Suppressor macrophage treated with lipopolysaccharide for 4 hours (primary cell): ENCODE measurements around the gene ARHGAP35.
A peak's percentile ranks its signal among the peaks of the same experiment; 100 is the strongest.
"Not testable (repeated sequence)": the region's sequence is repeated elsewhere in the genome, so short reads cannot be mapped to it uniquely, and the experiment has no call there.

ENCODE experiments used
- DNase-seq: peaks from one replicate; pipeline ENCODE4 v3.0.0-alpha.2; 2020

Gene ARHGAP35

DNA sequence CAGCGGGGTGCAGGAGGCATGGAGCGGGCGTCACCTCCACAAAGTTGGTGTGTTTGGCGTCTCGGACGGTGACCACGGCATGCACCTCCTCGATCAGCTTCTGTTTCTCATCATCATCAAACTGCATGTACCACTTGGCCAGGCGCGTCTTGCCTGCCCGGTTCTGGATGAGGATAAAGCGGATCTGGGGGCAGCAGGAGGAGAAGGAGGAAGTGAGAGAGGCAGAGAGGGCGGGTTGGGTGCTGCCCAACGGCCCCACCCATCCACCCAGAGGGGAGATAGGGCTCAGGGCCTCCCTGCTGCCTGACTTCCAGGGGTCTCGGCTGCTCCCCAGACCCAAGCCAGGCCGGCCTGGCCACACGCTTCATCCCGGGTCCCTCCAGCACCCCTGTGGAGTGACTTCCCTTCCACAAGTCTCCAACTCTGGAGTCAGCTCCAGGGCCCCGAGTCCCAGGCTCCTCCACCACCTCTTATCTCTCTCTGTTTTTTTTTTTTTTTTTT is 14.8 kb upstream of the ARHGAP35 start:
- peak; percentile 49 for DNase-seq

DNA sequence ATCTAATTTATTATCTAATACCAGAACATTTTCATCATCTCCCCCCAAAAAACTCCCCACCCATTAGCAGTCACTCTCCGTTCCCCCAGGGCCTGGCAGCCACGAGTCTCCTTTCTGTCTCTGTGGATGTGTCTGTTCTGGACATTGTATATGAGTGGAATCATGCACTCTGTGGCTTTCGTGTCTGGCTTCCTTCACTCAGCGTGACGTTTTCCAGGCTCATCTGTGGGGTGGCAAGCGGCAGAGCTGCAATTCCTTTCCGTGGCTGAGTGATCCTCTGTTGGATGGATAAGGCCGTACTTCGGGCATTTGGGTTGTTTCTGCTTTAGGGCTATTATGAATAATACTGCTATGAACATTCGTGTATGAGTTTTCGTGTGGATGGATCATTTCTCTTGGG is 13.3 kb upstream of the ARHGAP35 start:
- no peak for DNase-seq

DNA sequence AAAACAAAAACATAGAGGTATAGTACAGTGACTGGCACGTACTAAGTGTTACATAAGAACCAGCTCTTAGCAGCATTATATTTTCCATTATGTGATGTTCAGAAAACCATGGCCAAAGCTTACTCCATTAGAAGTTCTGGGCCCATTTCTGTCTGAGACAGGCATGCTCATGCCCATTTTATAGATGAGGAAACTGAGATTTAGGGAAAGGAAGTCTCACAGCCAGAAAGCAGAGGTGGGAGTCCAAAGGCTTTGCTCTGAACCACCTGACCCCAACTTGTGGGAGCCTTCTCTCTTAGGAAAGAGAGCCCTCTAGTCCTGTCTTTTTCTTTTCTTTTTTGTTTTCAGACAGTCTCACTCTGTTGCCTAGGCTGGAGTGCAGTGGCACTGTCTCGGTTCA is 12.4 kb upstream of the ARHGAP35 start:
- DNase-seq: no peak

GRCh38 chr19:46849610-46850009 is 11.2 kb upstream of the ARHGAP35 start:
- DNase-seq: peak; percentile 46

- DNase-seq: peak; percentile 96
These were observed 10.3 kb upstream of the ARHGAP35 start, which contains the start of gene AP2S1 for GRCh38 chr19:46850228-46851203. AP2S1 (minus strand) TSS chr19:46850846; CDS start chr19:46850766, 80 bp downstream.

DNA sequence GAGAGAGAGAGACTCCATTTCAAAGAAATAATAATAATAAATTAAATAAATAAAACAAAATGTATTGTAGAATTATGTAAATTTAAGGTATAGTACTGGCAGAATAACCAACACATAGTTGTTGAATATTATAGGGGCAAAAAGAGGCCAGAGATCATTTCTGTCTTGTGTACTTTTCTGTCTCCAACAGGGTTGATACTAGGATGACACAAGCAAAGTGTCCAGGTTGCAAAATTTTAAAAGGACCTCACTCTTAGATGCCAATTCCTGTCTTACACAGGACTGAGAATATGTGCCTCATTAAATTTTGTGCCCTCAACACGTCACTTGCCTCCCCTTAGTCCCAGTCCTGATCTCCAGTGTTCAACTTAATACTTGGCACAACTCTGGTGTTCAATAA is 8.0 kb upstream of the ARHGAP35 start:
- DNase-seq: no peak

- not testable (repeated sequence) for DNase-seq
These were observed 6.1 kb upstream of the ARHGAP35 start for GRCh38 chr19:46854698-46855097.

- peak; percentile 93 for DNase-seq
These were observed 4.5 kb upstream of the ARHGAP35 start for GRCh38 chr19:46856062-46857022.

- DNase-seq: no peak
These were observed 1.1 kb upstream of the ARHGAP35 start for GRCh38 chr19:46859637-46860124.

DNA sequence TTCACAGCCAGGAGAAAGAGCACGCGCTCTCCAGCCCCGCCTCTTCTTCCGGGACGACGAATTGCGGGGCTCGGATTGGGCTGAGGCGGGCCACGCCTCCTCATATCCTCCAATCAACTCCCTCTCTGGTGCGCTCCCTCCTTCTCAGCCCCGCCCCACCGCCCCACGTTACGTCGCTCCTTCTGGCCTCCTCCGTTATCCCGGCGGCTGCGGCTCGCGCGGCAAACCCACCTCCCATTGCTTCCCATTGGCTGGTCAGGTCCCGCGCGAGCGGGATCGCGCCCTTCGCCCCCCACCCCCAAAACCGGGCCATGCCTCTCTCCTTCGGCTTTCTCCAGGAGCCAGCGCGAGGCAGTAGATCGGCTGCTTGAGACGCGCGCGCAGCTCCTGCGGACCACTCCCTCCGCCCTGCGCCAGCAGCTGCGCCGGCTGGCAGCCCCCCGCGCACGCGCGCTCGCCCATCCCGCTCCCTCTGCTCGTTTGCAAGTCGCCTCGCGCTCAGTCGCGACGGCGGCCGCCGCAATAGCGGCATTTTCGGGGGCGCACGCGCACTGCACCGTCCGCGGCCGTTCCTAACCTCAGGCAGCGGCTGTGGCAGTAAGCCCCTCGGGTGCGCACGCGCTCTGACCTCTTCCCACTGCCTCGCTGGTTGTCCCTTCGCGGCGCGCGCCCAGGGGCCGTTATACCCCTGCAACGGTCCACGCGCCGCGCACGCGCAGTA is 512 bp upstream of the ARHGAP35 start:
- peak; percentile 98 for DNase-seq

GRCh38 chr19:46861691-46862502 is 1.1 kb downstream of the ARHGAP35 start:
- DNase-seq: peak; percentile 19

GRCh38 chr19:46862503-46862834 is 1.7 kb downstream of the ARHGAP35 start:
- DNase-seq: no peak

DNA sequence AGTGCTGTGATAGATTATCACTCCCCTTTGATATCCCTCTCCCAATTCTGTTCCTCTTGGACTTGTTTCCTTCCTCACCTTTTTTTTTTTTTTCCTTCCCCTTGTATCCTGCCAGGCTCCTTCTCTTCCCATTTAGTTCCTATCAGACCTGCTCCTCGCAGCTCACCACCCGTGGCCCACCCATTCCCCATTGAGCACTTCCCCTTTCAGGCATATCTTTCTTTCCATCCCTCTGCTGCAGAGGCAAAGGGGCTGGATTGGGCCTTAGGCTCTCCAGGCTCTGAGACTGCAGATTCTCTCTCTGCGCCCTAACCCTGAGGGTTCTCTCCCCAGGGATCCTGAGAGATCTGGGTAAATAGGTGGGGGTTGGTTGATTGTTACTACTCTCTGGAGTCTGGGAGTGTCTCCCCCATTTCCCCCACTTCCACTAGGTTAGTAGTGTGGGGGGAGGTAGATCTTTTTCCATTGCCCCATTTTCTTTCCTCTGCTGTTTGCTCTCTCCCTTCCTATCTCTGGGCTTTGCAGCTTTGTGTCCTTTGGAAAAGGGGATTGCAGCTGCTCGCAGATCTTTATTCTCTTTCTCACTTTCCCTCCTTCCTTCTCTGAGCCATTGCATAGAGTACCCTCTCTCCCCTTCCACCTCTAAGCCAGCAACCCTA is 2.3 kb downstream of the ARHGAP35 start:
- peak; percentile 16 for DNase-seq

DNA sequence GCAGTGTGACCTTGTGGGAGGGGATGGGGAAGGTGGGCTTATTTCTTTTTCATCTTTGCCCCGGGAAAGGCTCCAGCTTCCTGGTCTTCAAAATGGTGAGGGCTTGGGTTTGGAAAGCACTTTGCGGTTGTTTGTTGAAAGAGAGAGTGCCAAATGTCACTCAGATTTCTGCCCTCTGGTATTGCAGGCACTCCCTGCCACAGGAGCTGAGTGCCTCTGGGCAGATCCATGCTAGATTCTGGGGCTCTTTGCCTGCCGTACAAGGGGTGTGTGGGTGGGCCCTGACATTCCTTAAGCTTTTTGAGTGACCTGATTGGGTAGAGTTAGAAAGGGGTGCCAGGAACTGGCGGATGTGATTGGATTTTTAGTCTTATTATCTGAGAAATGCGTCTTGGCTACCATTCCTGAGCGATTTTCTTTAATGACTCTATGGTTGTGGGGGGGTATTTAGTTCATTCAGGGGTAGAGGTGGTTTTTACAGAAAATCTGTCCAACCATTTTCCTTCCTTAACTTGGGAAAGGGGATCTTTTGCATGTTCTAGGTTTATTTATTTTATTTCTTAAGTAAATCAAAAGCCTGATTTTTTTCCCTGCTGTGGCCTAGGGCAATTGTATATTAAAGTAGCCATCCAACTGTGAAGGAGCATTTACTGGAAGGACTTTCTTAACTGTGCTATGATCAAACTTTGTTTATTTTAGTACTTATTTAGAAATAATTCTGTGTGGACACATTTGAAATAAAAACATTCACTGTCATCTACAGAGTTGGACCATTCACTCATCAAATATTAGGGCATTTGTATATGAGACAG is 3.2 kb downstream of the ARHGAP35 start:
- no peak for DNase-seq

- no peak for DNase-seq
These were observed 5.8 kb downstream of the ARHGAP35 start for GRCh38 chr19:46866407-46867136.

DNA sequence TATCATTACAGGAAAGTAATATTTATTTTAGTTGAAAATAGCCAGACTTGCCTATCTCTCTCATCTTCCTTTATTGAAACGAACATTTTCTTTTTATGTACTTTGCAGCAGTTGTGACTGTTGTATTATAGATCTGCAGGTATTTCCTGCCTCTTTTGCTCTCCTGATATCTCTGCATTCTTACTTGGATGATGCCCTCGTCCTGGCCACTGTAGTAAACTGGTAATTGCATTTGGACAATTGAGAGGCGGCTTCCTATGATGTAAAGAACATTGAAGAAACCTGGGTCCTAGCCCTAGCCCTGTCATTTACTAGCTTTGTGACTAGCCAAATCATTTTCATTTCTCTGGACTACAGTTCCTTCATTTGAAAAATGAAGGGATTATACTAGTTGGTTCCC is 6.4 kb downstream of the ARHGAP35 start:
- no peak for DNase-seq

DNA sequence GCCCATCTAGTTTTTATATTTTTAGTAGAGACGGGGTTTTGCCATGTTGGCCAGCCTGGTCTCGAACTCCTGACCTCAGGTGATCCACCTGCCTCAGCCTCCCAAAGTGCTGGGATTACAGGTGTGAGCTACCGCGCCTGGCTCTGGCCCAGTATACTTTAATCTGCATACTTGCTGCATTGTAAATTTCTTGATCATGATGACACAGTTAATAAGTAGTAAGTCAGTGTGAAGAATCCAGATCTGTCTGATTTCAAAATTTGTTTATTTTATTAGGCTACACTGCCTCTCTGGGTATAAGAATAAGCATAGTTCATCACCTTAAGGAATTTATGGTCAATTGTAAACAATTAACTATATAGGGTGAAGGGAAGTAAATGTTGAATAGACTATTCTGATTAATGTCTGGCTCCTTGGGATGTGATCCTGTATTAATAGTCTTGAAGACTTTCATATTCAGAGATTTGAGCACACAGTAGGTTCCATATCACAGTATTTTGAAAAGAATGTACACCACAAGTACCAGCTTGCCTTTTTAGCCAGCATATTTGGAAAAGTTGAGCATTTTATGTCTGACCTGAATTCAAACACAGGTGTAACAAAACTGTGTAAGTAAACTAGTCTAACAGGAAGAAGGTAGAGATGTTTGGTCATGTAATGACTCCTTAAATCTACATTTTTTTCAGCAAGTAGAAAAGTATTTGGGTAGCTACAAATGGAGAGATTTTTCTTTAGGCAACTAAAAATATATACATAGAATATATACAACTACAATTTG is 7.4 kb downstream of the ARHGAP35 start:
- DNase-seq: no peak

DNA sequence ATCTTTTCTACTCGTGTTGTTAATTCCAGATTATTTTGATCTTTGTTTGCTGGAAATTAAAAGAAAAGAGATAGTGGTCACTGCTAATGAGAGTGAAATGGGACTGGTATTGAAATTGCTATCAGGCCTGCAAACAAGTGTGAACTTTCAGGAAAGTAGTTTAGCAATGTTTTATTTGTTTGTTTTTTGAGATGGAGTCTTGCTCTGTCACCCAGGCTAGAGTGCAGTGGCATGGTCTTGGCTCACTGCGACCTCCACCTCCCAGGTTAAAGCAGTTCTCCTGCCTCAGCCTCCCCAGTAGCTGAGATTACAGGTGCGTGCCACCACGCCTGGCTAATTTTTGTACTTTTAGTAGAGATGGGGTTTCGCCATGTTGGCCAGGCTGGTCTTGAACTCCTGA is 10.4 kb downstream of the ARHGAP35 start:
- DNase-seq: not testable (repeated sequence)
